Lower lobe of right lung (tissue), 2 donors: ENCODE data around the gene DLL4. TPM values are rescaled to one million over a fixed set of nuclear protein-coding genes. Genes with fewer than 3 reads are reported as not detected.

ENCODE experiments used
- ATAC-seq, 2 donors: fragments of 200-7000 bp; cut with Tn5 transposase; one replicate each; pipeline ENCODE4 v1.9.1; 2020 to 2022; ENCODE audit warnings: mild to moderate bottlenecking in 2 of 2, moderate library complexity in 2 of 2
- DNase-seq: peaks from one replicate; pipeline ENCODE4 v3.0.0-alpha.2; 2020
- H3K27ac ChIP-seq: fragments of 200-600 bp; one replicate; pipeline ENCODE4 v1.8.0; 2022
- H3K27me3 ChIP-seq: fragments of 200-600 bp; one replicate; pipeline ENCODE4 v1.8.0; 2022; ENCODE audit warnings: low read depth
- H3K36me3 ChIP-seq: fragments of 200-600 bp; one replicate; pipeline ENCODE4 v1.8.0; 2022; ENCODE audit warnings: mild to moderate bottlenecking
- H3K4me1 ChIP-seq: fragments of 200-600 bp; one replicate; pipeline ENCODE4 v1.8.0; 2022
- H3K4me3 ChIP-seq: fragments of 200-600 bp; one replicate; pipeline ENCODE4 v1.8.0; 2022; ENCODE audit warnings: mild to moderate bottlenecking
- H3K9me3 ChIP-seq: fragments of 200-600 bp; one replicate; pipeline ENCODE4 v1.8.0; 2022
- CTCF ChIP-seq: fragments of 200-600 bp; IDR thresholded peaks from one replicate; pipeline ENCODE4 v1.8.0; 2022; ENCODE audit warnings: antibody characterized with exemption, mild to moderate bottlenecking
- intact Hi-C: fragments of 100-400 bp; cut with DNase I; formaldehyde crosslinking; loops from one replicate; pipeline ENCODE4 v1.11.0; 2022
- total RNA-seq: library from RNA; stranded (reverse); fragmentation: NEBNext Ultra II Directional; extraction: Animal tissue kit (Norgen Biotek cat#: 25700); gene quantifications from one replicate; pipeline ENCODE4 v1.2.1, GENCODE V29; 2021
- donor health status: DM: no; HTN: yes; CAD: no; lungs with severe emphysema.

The DLL4 gene
- total RNA-seq, 1 donor from 2014 or later, result 21.3 TPM

- TF ChIP-seq CTCF, result no peak
- Histone ChIP-seq H3K4me3 (no peak overlapping the region), H3K27ac (peak overlapping the region; percentile 68), H3K27me3 (no peaks in the 10 kb centered on the region), H3K9me3 (no peaks in the 10 kb centered on the region), H3K4me1 (peaks cover 26% of the 10 kb centered on the region), H3K36me3 (no peaks in the 10 kb centered on the region)
- DNase-seq, result no peak
- no peak for ATAC-seq
- intact Hi-C loops, result no loop called here
These were observed 19.8 kb downstream of the DLL4 start for GRCh38 chr15:40948706-40949473.

GRCh38 chr15:40949756-40950207 is 20.6 kb downstream of the DLL4 start:
- peak; percentile 49 to 55 for ATAC-seq
- intact Hi-C loops, result no loop called here
- H3K27ac ChIP-seq, result peak overlapping the region; percentile 68
- H3K9me3 ChIP-seq, result no peaks in the 10 kb centered on the region
- no peak overlapping the region for H3K4me3 ChIP-seq
- no peaks in the 10 kb centered on the region for H3K36me3 ChIP-seq
- H3K4me1 ChIP-seq, result peaks cover 26% of the 10 kb centered on the region
- TF ChIP-seq CTCF, result no peak
- no peak for DNase-seq
- no peaks in the 10 kb centered on the region for H3K27me3 ChIP-seq

GRCh38 chr15:40951764-40952163 is 22.6 kb downstream of the DLL4 start:
- intact Hi-C loops, result no loop called here
- ATAC-seq, result no peak
- TF ChIP-seq CTCF, result no peak
- no peak overlapping the region for H3K4me3 ChIP-seq
- H3K27me3 ChIP-seq, result no peaks in the 10 kb centered on the region
- no peak for DNase-seq
- no peaks in the 10 kb centered on the region for H3K36me3 ChIP-seq
- no peaks in the 10 kb centered on the region for H3K9me3 ChIP-seq
- H3K4me1 ChIP-seq, result peaks cover 26% of the 10 kb centered on the region
- no peak overlapping the region for H3K27ac ChIP-seq

GRCh38 chr15:40952301-40952900 is 23.3 kb downstream of the DLL4 start:
- peaks cover 26% of the 10 kb centered on the region for H3K4me1 ChIP-seq
- no peak for TF ChIP-seq CTCF
- no peaks in the 10 kb centered on the region for H3K36me3 ChIP-seq
- ATAC-seq, result no peak
- peak overlapping the region; percentile 87 for H3K27ac ChIP-seq
- no peaks in the 10 kb centered on the region for H3K9me3 ChIP-seq
- intact Hi-C loops, result no loop called here
- no peaks in the 10 kb centered on the region for H3K27me3 ChIP-seq
- peak; percentile 34 for DNase-seq
- H3K4me3 ChIP-seq, result peak overlapping the region; percentile 79

- no peaks in the 10 kb centered on the region for H3K9me3 ChIP-seq
- peaks cover 26% of the 10 kb centered on the region for H3K4me1 ChIP-seq
- H3K36me3 ChIP-seq, result no peaks in the 10 kb centered on the region
- TF ChIP-seq CTCF, result peak; percentile 26
- no peaks in the 10 kb centered on the region for H3K27me3 ChIP-seq
- ATAC-seq (peak; percentile 95 to 97), DNase-seq (peak; percentile 98)
- H3K27ac ChIP-seq, result peak within 1 kb of the TSS; percentile 87
- H3K4me3 ChIP-seq, result peak within 1 kb of the TSS; percentile 79
- intact Hi-C loops, result no loop called here
These were observed 24.0 kb downstream of the DLL4 start, which contains the start of gene CHAC1 for GRCh38 chr15:40952901-40953712. TSS of gene CHAC1 (plus strand) at chr15:40953471. CDS start at chr15:40953584, 113 bp downstream.
